Left hindlimb (tissue), 1 donor: Measurements from ENCODE around the gene MYO3A.

Experiments
- DNase-seq: peaks from one replicate; pipeline ENCODE4 v3.0.0-alpha.2; 2018

MYO3A gene

GRCh38 chr10:26216585-26217395 lies 282.8 kb downstream of the MYO3A start, which contains the start of gene GAD2:
GAD2 (plus strand) TSS chr10:26216774; CDS start chr10:26216810, 36 bp downstream.
- no peak for DNase-seq

- no peak for DNase-seq
These were observed 283.5 kb downstream of the MYO3A start for GRCh38 chr10:26217396-26218086.

DNA sequence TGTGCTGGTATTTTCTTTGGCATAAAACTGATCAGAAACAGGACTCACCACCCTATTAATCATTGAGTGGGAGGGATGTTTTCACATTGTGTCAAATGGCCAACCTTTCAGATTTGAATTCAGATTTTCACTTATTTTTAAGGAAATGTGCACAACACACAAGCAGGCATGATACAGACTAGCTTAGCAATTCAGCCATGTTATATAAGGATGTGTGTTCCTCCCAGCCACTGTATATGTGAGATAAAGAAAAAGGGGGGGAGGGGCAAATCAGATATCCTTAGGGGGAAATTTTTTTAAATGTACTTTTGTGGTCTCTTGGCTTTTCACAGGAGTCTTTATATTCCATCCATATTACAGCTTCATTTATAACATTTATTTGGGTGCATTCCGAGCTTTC lies 285.6 kb downstream of the MYO3A start:
- no peak for DNase-seq

- DNase-seq: no peak
These were observed 286.9 kb downstream of the MYO3A start for GRCh38 chr10:26220901-26221300.

DNA sequence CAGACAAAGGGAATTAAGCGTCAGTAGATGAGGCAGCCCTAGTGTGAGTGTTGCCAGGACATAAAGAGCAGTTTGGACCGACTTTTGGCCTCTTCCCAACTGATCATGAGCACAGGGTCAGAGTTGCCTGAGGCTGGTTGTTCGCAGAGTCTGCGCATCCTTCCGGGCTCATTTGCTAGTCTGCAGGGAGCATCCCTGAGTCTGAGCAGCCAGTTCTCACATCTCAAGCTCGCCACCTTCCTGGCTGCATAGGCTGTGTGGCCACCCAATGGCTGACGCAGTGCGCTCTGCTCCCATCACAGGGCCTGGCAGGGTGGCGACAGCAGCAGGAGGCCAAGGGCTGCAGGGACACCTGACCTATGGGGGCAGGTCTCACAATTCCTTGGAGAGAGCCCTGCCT lies 287.5 kb downstream of the MYO3A start:
- DNase-seq: no peak

GRCh38 chr10:26222563-26222962 lies 288.5 kb downstream of the MYO3A start:
- no peak for DNase-seq

DNA sequence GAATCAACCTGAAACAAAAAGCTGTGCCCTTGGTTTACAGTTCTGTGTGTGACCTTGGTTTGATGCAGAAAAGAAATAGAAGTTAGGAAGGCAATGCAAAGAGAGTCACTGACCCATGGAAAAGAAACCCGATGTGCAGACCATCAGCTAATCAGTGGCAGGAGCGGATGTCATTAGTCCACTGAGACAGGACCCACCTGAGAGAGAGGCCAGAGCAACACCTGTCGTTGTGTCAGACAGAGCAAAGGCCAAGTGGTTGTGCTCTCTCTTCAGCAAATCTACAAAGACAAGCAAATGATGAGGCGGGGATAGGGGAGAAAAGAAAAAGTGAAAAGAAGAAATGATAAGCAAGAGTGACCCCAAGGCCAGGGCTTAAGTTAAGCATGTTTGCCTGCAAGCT lies 291.3 kb downstream of the MYO3A start:
- no peak for DNase-seq

DNA sequence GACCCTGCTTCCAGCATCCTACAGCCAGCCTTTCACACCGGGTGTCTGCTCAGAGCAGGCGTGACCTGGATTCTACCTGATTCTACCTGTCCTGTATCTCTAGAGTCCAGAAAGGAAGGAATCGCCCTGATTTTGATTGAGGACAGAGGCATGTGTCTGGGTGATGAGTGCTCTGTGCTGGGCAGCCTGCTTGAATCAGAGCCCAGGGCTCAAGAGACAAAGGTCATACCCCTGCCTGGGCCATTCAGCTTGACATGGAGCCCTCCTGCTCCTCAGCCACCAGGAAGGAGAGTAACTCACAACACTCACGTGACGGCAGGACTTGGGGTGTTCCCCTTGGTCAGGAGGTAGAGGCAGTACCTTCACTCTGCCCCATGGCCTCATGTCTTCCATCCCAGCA lies 293.8 kb downstream of the MYO3A start:
- no peak for DNase-seq

DNA sequence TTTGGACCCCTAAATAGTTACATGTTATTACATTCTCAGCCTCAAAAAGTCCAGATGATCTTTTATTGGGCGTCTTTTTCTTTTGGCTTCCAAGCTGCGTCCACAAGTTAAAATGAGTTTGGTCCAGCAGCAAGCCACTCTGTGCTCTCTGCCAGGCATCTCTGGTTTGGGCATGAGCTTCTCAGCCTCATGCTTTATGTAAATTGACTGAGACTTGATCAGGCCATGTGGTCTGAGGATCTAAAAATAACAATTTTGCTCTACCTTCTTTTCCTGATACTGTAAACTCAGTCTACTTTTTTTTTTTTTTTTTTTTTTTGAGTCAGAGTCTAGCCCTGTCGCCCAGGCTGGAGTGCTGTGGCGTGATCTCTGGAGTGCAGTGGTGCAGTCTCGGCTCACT lies 298.1 kb downstream of the MYO3A start:
- no peak for DNase-seq

- no peak for DNase-seq
These were observed 301.7 kb downstream of the MYO3A start for GRCh38 chr10:26235761-26236160.

DNA sequence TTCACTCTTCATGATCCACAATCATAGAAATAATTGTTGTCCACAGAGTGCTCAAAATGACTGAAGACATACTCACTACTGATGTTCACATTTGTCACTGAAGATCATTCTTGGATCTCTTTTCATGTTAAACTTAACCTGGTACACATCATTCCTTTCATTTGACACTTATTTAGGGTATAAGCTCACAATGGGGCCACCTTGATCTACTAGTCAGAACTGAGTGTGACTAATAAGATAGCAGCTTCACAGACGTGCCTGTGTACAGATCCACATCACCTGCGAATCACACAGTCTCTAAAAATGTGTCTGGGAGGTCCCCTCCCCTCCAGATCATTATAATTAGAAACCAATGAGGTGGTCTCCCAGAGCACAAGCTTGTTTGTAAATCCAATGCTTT lies 304.3 kb downstream of the MYO3A start:
- no peak for DNase-seq

GRCh38 chr10:26242706-26243350 lies 308.8 kb downstream of the MYO3A start:
- no peak for DNase-seq

DNA sequence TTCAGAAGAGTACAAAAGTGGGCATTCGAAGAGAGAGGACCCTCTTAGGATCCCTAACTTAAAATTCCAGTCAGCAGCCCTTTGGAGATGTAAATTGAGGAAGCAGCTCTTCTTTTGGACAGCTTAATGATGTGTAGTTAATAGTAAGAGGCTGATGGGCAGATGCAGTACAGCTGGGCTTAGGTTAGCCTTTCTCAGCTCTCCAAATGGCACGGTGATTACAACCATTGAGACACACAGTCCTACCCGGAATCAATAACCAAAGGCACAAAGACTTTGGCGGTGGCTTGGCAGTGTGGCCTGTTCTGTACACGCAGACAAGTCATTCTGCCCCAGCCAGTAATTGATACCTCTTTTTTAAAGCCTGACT lies 309.3 kb downstream of the MYO3A start:
- no peak for DNase-seq

DNA sequence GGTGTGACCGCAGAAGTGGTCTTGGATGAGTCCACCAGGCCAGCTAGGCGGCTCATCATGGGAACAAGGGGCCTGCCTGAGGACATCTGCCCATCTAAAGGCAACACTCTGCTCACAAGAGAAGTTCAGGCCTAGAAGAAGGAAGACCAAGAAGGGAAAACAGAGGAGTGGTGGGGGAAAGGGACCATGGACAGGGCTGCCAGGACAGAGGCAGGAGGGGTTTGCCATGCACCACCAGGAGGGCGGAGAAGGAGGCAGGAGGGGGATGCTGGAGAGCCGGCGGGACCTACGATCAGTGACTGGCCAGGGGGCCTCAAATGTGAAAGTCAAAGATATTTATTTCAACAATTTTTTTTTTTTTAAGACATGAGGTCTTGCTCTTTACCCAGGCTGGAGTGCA lies 315.7 kb downstream of the MYO3A start:
- DNase-seq: no peak

DNA sequence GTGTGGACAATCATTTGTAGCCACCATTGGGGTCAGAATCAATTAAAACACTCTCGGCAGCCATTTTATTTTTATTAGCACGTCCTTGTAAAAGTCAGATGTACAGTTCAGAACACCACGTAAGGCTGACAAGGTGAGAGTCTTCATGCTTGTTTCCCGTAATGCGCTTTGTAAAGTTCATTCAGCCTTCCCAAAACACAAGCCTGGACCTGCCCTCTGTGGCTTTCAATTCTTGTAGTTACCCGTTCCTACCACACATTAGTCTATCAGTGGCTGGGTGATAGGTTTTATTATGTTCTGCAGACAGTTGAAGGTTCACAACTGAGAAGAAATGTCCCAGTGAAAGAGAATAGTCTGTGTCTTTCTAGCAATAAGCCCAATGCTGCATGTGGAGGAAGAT lies 317.9 kb downstream of the MYO3A start:
- DNase-seq: no peak

- no peak for DNase-seq
These were observed 320.6 kb downstream of the MYO3A start for GRCh38 chr10:26254616-26255015.

DNA sequence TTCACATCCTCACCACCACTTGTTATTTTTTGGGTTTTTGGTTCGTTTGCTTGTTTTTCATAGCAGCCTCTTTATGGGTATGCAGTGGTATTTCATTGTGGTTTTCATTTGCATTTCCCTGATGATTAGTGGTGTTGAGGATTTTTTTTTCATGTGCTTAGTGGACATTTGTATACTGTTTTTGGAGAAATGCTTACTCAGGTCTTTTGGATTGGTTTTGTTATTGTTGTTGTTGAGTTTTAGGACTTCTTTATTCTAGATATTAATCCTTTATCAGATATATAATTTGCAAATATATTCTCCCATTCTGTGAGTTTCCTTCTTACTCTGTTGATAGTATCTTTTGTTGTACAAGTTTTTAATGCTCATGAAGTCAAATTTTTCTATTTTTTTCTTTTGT lies 325.3 kb downstream of the MYO3A start:
- DNase-seq: no peak
